Tibial nerve (tissue), 4 donors: ENCODE results near the gene RILPL1.
"Not testable (repeated sequence)": the region's sequence is repeated elsewhere in the genome, so short reads cannot be mapped to it uniquely, and the experiment has no call there.

ENCODE experiments used
- EP300 ChIP-seq, 2 donors: sonication (generic); formaldehyde crosslinking; IDR thresholded peaks; one replicate each; pipeline ENCODE4 v1.6.1; 2017; ENCODE audit warnings: antibody characterized with exemption in 2 of 2, mild to moderate bottlenecking in 1 of 2
- TF ChIP-seq, protein P1 (sequence below), 5 experiments: fragments of 200-600 bp in 3 of 5; fragments of 450-650 bp in 2 of 5; sonication (generic) in 3 of 5; IDR thresholded peaks; one replicate each; pipeline ENCODE4 v1.5.1; 2016 to 2019; ENCODE audit warnings: antibody characterized with exemption in 5 of 5, mild to moderate bottlenecking in 3 of 5, moderate library complexity in 2 of 5

GRCh38 chr12:123558487-123558886, 25.0 kb upstream of the RILPL1 start:
- TF ChIP-seq, protein P1, sequence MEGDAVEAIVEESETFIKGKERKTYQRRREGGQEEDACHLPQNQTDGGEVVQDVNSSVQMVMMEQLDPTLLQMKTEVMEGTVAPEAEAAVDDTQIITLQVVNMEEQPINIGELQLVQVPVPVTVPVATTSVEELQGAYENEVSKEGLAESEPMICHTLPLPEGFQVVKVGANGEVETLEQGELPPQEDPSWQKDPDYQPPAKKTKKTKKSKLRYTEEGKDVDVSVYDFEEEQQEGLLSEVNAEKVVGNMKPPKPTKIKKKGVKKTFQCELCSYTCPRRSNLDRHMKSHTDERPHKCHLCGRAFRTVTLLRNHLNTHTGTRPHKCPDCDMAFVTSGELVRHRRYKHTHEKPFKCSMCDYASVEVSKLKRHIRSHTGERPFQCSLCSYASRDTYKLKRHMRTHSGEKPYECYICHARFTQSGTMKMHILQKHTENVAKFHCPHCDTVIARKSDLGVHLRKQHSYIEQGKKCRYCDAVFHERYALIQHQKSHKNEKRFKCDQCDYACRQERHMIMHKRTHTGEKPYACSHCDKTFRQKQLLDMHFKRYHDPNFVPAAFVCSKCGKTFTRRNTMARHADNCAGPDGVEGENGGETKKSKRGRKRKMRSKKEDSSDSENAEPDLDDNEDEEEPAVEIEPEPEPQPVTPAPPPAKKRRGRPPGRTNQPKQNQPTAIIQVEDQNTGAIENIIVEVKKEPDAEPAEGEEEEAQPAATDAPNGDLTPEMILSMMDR (IDR thresholded peaks at IDR 0.05) = not testable (repeated sequence)
- TF ChIP-seq EP300 (IDR thresholded peaks at IDR 0.05) = not testable (repeated sequence)
